GM19240 (cell line): ENCODE measurements around the gene H19.

Source experiments
- DNase-seq: peaks from one replicate; pipeline ENCODE4 v3.0.0; 2011; ENCODE audit warnings: low spot score; ENCODE audit not compliant: insufficient read length

H19 gene

GRCh38 chr11:1983601-1983961 is 14.1 kb downstream of the H19 start:
- no peak for DNase-seq

GRCh38 chr11:1982873-1983600 is 14.6 kb downstream of the H19 start:
- DNase-seq, result no peak

- DNase-seq, result no peak
These were observed 18.0 kb downstream of the H19 start for GRCh38 chr11:1979607-1980006.

GRCh38 chr11:1978720-1979473 is 18.7 kb downstream of the H19 start:
- DNase-seq, result no peak

- no peak for DNase-seq
These were observed 22.5 kb downstream of the H19 start for GRCh38 chr11:1975185-1975584.

- DNase-seq, result no peak
These were observed 26.7 kb downstream of the H19 start for GRCh38 chr11:1970956-1971355.

GRCh38 chr11:1969776-1970175 is 27.9 kb downstream of the H19 start:
- no peak for DNase-seq

- DNase-seq, result no peak
These were observed 28.6 kb downstream of the H19 start for GRCh38 chr11:1969035-1969434.

GRCh38 chr11:1968454-1969002 is 29.1 kb downstream of the H19 start:
- no peak for DNase-seq

GRCh38 chr11:1967641-1968225 is 29.9 kb downstream of the H19 start:
- DNase-seq, result no peak

- DNase-seq, result no peak
These were observed 31.1 kb downstream of the H19 start for GRCh38 chr11:1966531-1966930.

GRCh38 chr11:1964955-1965354 is 32.7 kb downstream of the H19 start:
- no peak for DNase-seq

GRCh38 chr11:1964348-1964747 is 33.3 kb downstream of the H19 start:
- DNase-seq, result no peak

- DNase-seq, result no peak
These were observed 33.8 kb downstream of the H19 start for GRCh38 chr11:1963864-1964263.

- DNase-seq, result no peak
These were observed 37.9 kb downstream of the H19 start for GRCh38 chr11:1959786-1960185.

- DNase-seq, result no peak
These were observed 39.3 kb downstream of the H19 start for GRCh38 chr11:1958367-1958766.

GRCh38 chr11:1953489-1954266 is 44.0 kb downstream of the H19 start:
- DNase-seq, result no peak

GRCh38 chr11:1952806-1953482 is 44.7 kb downstream of the H19 start:
- DNase-seq, result no peak

GRCh38 chr11:1949922-1950321 is 47.7 kb downstream of the H19 start:
- no peak for DNase-seq

- DNase-seq, result no peak
These were observed 48.3 kb downstream of the H19 start for GRCh38 chr11:1949302-1949701.

GRCh38 chr11:1948389-1948788 is 49.3 kb downstream of the H19 start:
- DNase-seq, result no peak
